DMS 273 (cell line): Measurements from ENCODE around the gene RBM20.
A peak's percentile ranks its signal among the peaks of the same experiment; 100 is the strongest.

Experiments
- DNase-seq: peaks from one replicate; lab custom pipeline; 2025; ENCODE audit not compliant: unreplicated experiment; lab: John Stamatoyannopoulos, UW

The RBM20 gene

DNA sequence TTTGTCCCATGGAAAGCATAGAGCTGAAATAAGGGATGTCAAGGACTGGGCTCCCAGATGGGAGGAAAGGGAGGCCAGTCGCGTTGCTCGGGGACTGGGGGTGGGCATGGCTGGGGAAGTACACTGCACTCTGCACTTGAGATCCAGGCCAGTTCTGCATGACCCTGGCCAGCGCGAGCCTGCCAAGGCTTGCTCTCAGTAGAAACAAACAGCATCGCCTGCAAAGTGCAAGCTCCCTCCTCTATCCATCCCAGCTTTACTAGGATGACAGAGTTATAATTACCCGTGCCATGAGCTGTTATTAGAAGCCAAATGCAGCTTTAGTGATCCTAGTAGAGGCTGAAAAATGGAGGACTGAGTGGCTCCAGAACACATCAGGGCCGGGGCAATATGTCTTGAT, 183.7 kb downstream of the RBM20 start:
- peak; percentile 14 for DNase-seq

- DNase-seq: no peak
These were observed 184.4 kb downstream of the RBM20 start for GRCh38 chr10:110828525-110828924.

DNA sequence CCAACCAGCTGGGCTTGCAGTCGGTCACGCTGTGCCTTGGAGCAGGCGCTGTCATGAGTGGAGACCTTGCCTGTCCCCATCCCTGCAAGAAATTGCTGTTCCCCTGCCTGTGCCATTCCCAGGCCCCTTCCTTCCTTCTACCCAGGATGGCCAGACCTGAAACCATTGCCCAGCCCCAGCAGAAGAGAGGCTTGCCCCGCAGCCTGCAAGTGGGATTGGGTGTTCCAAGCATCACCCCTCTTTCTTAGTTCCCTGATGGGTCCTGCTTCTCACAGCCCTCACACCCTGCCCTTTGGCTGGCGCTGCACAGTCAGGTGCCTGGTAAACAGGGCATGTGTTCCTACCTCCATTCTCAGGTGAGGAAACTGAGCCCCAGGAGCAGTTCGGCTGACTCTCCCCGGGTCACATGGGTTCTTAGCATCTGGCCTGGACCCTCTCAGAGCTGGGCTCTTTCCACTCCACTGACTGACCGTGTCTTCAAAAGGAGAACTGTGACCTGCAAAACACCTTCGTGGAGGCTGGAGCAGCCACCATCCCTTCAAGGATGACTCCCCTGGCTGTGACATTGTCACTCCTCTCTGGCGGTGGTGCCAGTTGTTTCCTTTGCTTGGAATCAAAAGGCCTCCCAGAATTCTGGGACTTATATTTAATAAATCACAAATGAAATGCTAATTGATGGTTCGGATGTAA, 185.7 kb downstream of the RBM20 start:
- no peak for DNase-seq

DNA sequence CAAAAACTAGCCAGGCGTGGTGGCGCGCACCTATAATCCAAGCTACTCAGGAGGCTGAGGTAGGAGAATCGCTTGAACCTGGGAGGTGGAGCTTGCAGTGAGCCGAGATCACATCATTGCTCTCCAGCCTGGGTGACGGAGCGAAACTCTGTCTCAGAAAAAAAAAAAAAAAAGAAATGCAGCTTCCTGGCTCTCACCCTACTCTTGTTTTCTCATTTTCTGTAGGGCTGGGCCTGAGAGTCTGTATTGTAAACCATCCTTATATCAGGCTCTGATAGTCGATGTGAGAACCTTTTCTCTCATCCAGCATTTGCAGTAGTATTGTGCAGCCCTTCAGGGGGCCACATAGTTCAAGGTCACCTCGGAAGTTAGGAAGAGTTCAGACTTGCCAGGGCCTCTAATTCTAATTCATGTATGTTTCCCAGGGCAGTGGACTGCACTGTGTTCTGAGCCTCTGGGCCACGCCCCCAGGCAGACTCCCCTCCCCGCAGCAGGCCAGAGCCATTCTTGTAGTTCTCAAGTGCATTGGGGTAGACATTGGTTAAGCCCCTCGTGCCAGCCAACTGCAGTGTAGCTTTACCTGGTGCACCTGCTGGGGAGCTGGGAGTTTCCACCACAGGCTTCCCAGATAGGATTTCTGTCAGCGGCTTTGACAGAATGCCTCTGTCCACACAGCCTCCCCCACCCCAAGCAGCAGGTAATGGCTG, 189.3 kb downstream of the RBM20 start:
- peak; percentile 41 for DNase-seq

DNA sequence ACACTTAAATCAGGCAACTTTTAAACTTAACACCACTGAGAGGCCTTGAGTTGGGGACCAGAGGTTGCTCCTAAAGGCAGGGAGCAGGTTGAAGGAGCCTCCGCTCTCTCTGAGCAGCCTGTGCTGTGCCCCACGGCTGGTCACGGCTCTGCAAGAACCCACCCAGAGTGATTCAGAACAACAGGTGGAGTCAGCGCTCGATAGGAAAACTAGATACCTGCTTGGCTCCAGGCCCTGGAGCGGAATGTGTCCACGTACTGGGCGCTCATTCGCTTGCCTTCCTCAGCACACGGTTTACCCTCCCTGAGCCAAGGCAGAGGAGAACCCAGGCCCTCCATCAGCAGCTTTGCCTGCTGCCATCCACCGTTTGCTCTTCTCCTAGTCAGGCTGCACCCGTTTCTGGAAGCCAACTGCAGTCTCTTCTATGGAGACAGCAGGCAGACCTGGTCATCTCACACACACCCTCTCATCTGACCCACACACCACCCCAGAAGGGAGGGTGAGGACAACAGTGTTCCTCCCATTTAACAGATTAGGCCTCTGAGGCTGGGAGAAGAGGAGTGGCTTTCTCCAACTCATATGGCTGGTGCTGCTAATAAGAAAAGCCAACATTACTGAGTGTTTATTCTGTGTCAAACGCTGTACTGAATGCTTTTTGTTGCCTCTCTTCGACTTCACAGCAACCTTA, 189.9 kb downstream of the RBM20 start:
- DNase-seq: peak; percentile 65

GRCh38 chr10:110834629-110835301, 190.6 kb downstream of the RBM20 start:
- DNase-seq: peak; percentile 94

- no peak for DNase-seq
These were observed 191.7 kb downstream of the RBM20 start for GRCh38 chr10:110835841-110836240.

DNA sequence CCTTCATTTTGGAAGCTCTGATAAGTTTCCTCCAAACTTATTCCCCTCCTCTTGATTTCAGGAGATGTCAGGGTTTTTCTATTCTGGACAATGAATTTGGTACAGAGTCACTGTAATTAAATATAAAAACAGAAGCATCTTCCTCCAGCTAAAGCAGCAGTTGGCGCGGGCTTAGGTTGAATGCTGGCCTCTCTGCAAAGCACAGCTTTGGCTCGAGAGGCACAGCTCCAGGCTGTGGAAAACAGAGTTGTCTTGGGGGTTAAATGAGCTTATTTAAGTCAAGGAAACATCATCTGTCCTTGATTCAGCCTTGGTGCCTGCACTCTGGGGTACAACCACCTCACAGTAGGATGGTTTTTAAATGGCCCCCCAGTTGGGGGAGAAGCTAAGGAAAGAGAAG, 192.6 kb downstream of the RBM20 start:
- DNase-seq: peak; percentile 31

GRCh38 chr10:110837418-110838171, 193.5 kb downstream of the RBM20 start:
- DNase-seq: peak; percentile 82

DNA sequence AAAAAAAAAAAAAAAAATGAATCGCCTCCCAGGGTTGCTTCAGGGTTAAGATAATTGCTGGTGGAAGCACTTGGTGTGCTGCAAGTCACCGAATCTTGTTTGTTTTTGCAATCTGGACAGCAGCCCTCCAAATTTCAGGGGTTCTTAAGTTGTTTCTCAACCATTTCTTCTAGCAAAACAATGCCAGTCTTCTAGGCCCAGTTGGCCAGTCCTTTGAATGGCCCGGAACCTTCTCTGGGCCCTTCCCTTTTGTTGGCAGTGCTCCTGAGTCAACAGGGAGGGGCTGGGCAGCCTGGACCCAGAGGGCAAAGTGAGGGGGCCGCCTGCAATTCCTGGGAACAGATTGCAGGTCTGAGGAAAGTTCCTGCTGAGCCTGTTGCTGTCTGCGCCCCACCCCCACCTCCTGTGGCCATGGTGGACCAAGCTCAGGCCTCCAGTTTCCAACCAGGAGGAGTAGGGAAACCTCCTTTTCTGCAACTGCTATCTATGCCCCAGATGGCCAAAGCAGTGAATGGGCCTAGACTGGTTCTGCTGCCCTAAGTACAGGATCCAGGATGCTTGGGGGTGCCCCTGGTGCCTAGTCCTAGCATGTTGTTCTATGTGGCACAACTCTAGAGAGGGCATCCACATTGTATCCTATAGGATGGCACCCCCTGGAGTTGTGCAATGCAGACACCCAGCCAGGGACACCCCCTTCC, 196.2 kb downstream of the RBM20 start:
- DNase-seq: peak; percentile 41

DNA sequence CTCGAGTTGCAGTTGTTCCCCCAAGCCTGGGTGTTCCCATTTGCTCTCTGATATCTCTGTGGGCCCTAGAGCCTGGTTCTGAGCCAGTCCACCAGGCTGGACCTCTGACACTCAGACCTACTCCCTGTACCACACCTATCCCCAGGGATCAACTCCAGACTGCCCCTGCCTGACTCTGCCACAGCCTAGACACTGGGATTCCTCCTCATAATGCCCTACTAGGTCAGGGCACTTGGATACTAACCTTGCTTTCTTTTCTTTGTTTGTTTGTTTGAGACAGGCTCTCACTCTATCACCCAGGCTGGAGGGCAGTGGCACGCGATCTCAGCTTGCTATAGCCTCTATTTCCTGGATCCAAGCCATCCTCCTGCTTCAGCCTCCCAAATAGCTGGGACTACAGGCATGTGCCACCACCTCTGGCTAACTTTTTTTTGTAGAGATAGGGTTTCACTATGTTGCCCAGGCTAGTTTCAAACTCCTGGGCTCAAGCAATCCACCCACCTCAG, 196.8 kb downstream of the RBM20 start:
- DNase-seq: no peak

DNA sequence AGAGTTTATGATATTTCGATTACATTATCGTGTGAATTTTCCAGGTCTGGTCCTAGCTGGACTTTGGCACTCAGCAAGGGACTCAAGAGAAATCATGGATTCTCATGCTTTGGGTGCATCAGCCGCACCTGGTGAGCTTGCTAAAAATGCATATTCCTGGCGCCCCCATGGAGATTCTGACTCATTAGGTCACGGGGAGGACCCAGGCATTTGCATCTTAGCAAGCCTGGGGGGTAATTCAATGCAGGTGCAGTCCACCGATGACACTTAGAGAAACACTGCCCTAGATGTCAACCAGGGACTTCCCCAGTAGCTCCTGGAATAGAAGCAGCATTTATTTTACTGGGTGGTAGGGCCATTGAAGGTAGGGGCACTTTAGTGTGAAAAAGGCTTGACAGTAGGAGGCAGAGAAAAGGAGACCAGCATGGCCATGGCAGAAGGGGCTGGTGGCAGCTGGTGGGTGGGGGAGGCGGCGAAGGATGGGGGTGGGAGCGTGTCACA, 197.7 kb downstream of the RBM20 start:
- peak; percentile 59 for DNase-seq

DNA sequence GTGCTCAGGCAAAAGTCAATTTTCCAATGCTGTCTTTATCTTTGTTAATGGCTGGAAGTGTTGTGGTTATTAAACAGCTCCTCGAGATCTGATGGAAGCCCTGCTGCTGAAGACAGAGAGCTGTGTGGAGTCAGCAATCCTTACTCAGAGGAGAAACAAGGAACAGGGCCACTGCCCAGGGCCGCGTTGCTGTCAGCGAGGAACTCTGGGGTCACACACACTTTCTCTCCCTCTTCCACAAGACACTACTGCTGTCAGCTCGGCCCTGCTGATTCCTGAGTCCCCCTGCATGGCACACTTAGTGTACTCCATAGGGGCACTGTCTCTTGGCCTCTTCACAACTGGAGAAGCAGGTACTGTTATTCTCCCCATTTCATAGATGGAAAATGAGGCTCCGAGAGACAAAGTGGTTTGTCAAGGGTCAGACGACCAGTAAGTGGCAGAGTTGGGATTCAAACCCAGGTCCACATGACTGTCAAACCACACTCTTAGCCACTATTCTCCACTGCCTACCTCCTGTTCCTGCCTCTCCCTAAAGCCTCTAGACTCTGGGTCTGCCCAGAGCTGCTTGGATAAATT, 198.3 kb downstream of the RBM20 start:
- DNase-seq: peak; percentile 59

GRCh38 chr10:110843031-110843430, 198.9 kb downstream of the RBM20 start:
- peak; percentile 48 for DNase-seq

- peak; percentile 91 for DNase-seq
These were observed 199.9 kb downstream of the RBM20 start for GRCh38 chr10:110843796-110844616.

DNA sequence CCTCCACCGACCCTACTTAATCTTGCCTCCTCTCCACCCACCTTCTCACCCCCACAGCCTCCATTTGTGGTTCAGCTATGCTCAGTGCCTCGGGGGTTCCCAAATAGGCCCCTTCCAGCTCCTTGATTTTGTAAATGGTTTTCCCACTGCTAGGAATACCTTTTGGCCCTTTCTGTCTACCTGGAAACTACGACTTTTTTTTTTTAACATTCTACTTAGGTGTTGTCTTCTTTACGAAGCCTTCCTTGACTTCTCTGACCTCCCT, 200.4 kb downstream of the RBM20 start:
- no peak for DNase-seq

DNA sequence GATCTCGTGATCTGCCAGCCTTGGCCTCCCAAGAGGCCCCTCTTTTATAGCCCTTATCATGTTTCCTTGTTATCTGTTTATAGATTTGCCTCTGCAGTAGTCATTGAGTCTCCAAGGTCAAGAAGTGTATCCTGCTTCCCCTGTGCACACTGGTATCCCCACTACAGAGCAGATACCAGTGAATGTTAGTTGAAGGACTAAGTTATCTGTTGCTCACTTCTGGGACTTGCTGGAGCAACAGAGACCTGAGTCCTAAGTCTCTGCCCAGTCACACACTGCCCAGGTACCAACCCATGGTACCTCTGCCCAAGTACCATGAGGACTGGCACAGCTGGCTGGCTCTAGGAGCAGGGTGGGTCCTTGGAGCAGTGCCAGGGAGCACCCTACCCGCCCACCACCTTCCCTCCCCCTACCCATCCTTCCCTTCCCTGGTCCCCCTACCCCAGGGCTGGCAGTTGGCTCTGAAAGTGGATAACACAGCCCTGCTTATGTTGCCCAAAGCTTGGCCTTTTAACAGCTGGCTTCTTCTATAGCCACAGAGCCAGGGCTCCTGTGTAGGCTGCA, 201.1 kb downstream of the RBM20 start:
- DNase-seq: peak; percentile 43

DNA sequence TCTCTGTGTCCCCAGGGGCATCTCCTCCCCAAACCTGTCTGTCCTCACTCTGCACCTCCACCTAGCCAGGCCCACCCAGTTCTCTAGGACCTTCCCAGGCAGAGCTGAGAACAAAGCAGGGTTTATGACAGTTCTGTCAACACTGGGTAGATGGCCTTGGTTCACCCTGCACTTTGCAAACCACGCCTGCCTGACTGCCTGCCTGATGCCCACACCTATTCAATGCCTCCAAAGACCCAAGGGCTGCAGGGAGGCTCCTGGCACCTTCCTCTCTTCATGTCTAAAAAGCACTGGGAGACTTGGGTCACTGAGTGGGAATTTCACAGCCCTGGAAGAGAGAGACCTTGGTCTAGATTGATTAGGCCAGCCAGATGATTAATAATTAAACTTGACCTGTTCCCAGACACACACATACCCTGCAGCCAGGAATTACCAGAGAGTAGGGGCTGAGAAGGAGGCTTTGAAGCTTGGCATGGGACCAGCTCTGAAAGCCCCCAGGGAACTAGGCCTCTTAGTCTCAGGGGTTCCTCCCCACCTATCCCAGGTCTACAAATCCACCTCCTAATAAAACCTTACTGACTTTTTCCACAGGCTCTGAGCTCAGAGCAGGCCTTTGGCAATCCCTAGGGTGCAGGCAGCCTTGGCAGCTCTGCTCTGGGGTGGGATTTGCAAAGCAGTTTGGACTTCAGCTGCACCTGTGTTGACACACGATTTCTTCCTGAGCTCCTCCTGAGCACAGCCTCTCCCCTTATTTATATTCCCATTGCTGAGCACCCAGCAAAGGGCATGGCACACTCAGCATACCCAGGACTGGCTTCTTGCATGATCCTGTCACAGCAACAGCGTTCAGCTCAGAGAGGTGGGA, 201.9 kb downstream of the RBM20 start:
- peak; percentile 43 for DNase-seq
